ENCODE data around the gene BBOX1.

The BBOX1 gene

DNA sequence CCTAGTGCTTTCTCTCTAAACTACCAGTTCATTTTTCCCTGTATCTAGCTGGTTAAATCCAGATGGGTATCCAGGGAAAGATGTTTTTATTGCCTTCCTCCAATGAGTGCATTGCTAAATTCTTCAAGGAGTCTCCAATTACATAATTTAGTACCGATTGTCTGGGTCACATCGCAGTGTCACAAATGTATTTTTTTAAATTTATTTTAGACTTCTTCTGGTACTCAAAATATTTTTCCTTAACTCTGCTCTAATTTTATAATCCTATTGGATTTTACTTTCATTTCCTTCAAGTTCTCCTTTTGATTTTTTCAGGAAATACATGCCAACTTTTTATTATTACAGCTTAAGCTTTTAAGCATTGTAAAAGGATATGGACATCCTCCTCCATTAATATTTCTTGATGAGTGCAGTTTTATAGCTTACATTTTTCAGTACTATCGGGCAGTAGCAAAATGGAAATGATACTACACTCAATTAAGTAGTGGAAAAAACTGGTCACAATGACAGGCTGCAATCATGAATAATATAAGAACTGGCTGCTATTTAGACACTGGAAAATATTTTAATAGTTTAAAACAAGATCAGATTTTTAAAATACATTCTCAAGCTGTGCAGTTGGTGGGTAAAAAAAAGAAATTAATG lies 20.3 kb downstream of the BBOX1 start:
- Histone ChIP-seq H2AFZ (ENCODE audit: low read length) (no peak overlapping the region), H3K4me2 (ENCODE audit: low read length) (peak overlapping the region; percentile 11), H3K9me2 (ENCODE audit: low read depth, low read length) (no peaks in the 10 kb centered on the region), H3K9ac (ENCODE audit: low read length) (peak overlapping the region; percentile 43), H3K4me3 (ENCODE audit: low read depth, low read length, poor library complexity, severe bottlenecking) (no peak overlapping the region), H3K9me3 (ENCODE audit: low read length) (no peaks in the 10 kb centered on the region), H4K20me1 (ENCODE audit: insufficient read depth, low read length) (no peaks in the 10 kb centered on the region), H3K27ac (ENCODE audit: low read depth, low read length, poor library complexity, severe bottlenecking) (peak overlapping the region; percentile 86), H3K79me2 (ENCODE audit: insufficient read depth, low read length) (no peaks in the 10 kb centered on the region), H3K36me3 (ENCODE audit: insufficient read depth, low read length) (peaks cover 59% of the 10 kb centered on the region), H3K27me3 (ENCODE audit: insufficient read depth, low read length) (no peaks in the 10 kb centered on the region), H3K4me1 (ENCODE audit: insufficient read depth, low read length, severe bottlenecking) (peaks cover 74% of the 10 kb centered on the region), H3F3A (ENCODE audit: insufficient read depth, low read length) (no peaks in the 10 kb centered on the region)
- TF ChIP-seq, protein P1, sequence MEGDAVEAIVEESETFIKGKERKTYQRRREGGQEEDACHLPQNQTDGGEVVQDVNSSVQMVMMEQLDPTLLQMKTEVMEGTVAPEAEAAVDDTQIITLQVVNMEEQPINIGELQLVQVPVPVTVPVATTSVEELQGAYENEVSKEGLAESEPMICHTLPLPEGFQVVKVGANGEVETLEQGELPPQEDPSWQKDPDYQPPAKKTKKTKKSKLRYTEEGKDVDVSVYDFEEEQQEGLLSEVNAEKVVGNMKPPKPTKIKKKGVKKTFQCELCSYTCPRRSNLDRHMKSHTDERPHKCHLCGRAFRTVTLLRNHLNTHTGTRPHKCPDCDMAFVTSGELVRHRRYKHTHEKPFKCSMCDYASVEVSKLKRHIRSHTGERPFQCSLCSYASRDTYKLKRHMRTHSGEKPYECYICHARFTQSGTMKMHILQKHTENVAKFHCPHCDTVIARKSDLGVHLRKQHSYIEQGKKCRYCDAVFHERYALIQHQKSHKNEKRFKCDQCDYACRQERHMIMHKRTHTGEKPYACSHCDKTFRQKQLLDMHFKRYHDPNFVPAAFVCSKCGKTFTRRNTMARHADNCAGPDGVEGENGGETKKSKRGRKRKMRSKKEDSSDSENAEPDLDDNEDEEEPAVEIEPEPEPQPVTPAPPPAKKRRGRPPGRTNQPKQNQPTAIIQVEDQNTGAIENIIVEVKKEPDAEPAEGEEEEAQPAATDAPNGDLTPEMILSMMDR (IDR thresholded peaks at IDR 0.05; ENCODE audit: low read length): no peak
- TF ChIP-seq EZH2 (IDR thresholded peaks at IDR 0.05; ENCODE audit: borderline replicate concordance, low read length): no peak

DNA sequence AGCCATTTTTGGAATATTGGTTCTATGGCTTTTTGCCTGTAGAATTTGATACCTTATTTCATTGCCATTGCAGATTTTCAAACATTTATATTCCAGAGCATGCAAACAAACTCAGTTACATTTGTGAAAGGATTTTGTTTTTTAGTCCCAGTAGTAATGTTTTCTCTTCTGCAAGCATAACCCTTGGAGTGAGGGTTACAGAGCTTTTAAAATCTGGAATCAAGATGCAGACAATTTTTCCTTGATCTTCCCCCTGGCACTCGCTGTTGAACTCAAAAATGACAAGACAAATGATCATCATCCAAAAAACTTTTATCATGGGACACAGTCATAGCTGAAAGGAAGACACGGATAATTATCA lies 20.8 kb downstream of the BBOX1 start:
- Histone ChIP-seq H3K9me2 (ENCODE audit: low read depth, low read length) (no peaks in the 10 kb centered on the region), H3K27ac (ENCODE audit: low read depth, low read length, poor library complexity, severe bottlenecking) (peak overlapping the region; percentile 86), H3K4me1 (ENCODE audit: insufficient read depth, low read length, severe bottlenecking) (peaks cover 74% of the 10 kb centered on the region), H3K79me2 (ENCODE audit: insufficient read depth, low read length) (no peaks in the 10 kb centered on the region), H2AFZ (ENCODE audit: low read length) (no peak overlapping the region), H4K20me1 (ENCODE audit: insufficient read depth, low read length) (no peaks in the 10 kb centered on the region), H3K27me3 (ENCODE audit: insufficient read depth, low read length) (no peaks in the 10 kb centered on the region), H3K9ac (ENCODE audit: low read length) (peak overlapping the region; percentile 43), H3K36me3 (ENCODE audit: insufficient read depth, low read length) (peaks cover 59% of the 10 kb centered on the region), H3F3A (ENCODE audit: insufficient read depth, low read length) (no peaks in the 10 kb centered on the region), H3K9me3 (ENCODE audit: low read length) (no peaks in the 10 kb centered on the region), H3K4me2 (ENCODE audit: low read length) (peak overlapping the region; percentile 11), H3K4me3 (ENCODE audit: low read depth, low read length, poor library complexity, severe bottlenecking) (no peak overlapping the region)
- TF ChIP-seq, protein P1 (IDR thresholded peaks at IDR 0.05; ENCODE audit: low read length): no peak
- no peak for TF ChIP-seq EZH2 (IDR thresholded peaks at IDR 0.05; ENCODE audit: borderline replicate concordance, low read length)

DNA sequence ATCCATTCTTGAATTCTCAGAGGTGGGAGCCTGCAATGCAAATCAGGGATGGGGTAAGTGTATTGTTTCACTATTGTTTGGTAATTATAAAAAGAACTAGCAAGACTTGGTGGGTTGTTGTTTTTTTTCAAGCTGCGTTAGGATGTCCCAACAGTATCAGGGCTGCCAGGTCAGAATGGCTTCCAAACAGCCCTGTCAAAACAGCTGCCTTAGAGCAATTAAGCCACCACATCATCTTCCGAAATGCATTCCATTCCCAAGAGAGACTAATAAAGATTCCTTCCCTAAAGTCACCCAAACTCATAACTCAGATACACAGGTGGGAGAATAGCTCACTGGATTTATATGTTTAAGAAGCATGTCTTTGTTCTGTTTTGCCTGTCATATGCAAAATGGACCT lies 23.5 kb downstream of the BBOX1 start:
- TF ChIP-seq, protein P1 (IDR thresholded peaks at IDR 0.05; ENCODE audit: low read length): no peak
- no peak for TF ChIP-seq EZH2 (IDR thresholded peaks at IDR 0.05; ENCODE audit: borderline replicate concordance, low read length)
- Histone ChIP-seq H3K9ac (ENCODE audit: low read length) (peak overlapping the region; percentile 13), H3K4me2 (ENCODE audit: low read length) (peak overlapping the region; percentile 43), H3K36me3 (ENCODE audit: insufficient read depth, low read length) (peaks cover 63% of the 10 kb centered on the region), H3K9me3 (ENCODE audit: low read length) (no peaks in the 10 kb centered on the region; the same call in 1 of the 2 replicates), H3K27ac (ENCODE audit: low read depth, low read length, poor library complexity, severe bottlenecking) (peak overlapping the region; percentile 86), H3F3A (ENCODE audit: insufficient read depth, low read length) (no peaks in the 10 kb centered on the region), H3K4me3 (ENCODE audit: low read depth, low read length, poor library complexity, severe bottlenecking) (peak overlapping the region; percentile 5), H3K4me1 (ENCODE audit: insufficient read depth, low read length, severe bottlenecking) (peaks cover 62% of the 10 kb centered on the region), H3K9me2 (ENCODE audit: low read depth, low read length) (no peaks in the 10 kb centered on the region), H3K79me2 (ENCODE audit: insufficient read depth, low read length) (no peaks in the 10 kb centered on the region), H2AFZ (ENCODE audit: low read length) (no peak overlapping the region), H3K27me3 (ENCODE audit: insufficient read depth, low read length) (no peaks in the 10 kb centered on the region), H4K20me1 (ENCODE audit: insufficient read depth, low read length) (no peaks in the 10 kb centered on the region)

Data from OCI-LY1 (cell line).